Liver (tissue), 9 donors: ENCODE data around the gene HDAC9. TPM values are rescaled to one million over a fixed set of nuclear protein-coding genes. Genes with fewer than 3 reads are reported as not detected.

Source experiments
- DNase-seq: peaks from one replicate; pipeline ENCODE4 v3.0.0-alpha.2; 2017; ENCODE audit warnings: low spot score
- H3K27ac ChIP-seq, 2 donors: one replicate each; pipeline ENCODE4 v1.7.0; 2013; ENCODE audit warnings: inconsistent platforms in 2 of 2, low read length in 2 of 2, control low read depth in 1 of 2, low read depth in 1 of 2, mild to moderate bottlenecking in 1 of 2
- H3K27me3 ChIP-seq, 4 donors: one replicate each; pipeline versions ENCODE4 v1.6.1 to v1.7.0; 2013; ENCODE audit warnings: low read length in 3 of 4, inconsistent platforms in 1 of 4, mild to moderate bottlenecking in 1 of 4, moderate library complexity in 1 of 4; ENCODE audit not compliant: control insufficient read depth in 4 of 4, insufficient read depth in 4 of 4
- H3K36me3 ChIP-seq, 4 donors: one replicate each; pipeline versions ENCODE4 v1.6.1 to v1.7.0; 2013; ENCODE audit warnings: low read length in 3 of 4, mild to moderate bottlenecking in 3 of 4, low read depth in 1 of 4, moderate library complexity in 1 of 4; ENCODE audit not compliant: control insufficient read depth in 4 of 4, insufficient read depth in 3 of 4
- H3K4me1 ChIP-seq, 4 donors: one replicate each; pipeline versions ENCODE4 v1.6.1 to v1.7.0; 2013; ENCODE audit warnings: low read length in 3 of 4, mild to moderate bottlenecking in 3 of 4, moderate library complexity in 1 of 4; ENCODE audit not compliant: control insufficient read depth in 4 of 4, insufficient read depth in 4 of 4
- H3K4me3 ChIP-seq, 3 donors: one replicate each; pipeline versions ENCODE4 v1.6.1 to v1.7.0; 2013; ENCODE audit warnings: low read length in 3 of 3, control low read depth in 1 of 3, low read depth in 1 of 3, mild to moderate bottlenecking in 1 of 3
- H3K9ac ChIP-seq, 2 donors: one replicate each; pipeline ENCODE4 v1.7.0; 2013; ENCODE audit warnings: low read length in 2 of 2, mild to moderate bottlenecking in 2 of 2, moderate library complexity in 2 of 2, control low read depth in 1 of 2, low read depth in 1 of 2
- H3K9me3 ChIP-seq, 4 donors: one replicate each; pipeline versions ENCODE4 v1.6.1 to v1.7.0; 2013; ENCODE audit warnings: low read length in 3 of 4; ENCODE audit not compliant: control insufficient read depth in 4 of 4
- ATF3 ChIP-seq: IDR thresholded peaks from 2 replicates; pipeline ENCODE4 v1.6.1; 2016; ENCODE audit warnings: antibody characterized with exemption
- CTCF ChIP-seq: fragments of 150-350 bp; IDR thresholded peaks from 2 replicates; pipeline ENCODE4 v1.5.1; 2017; ENCODE audit warnings: improper control_type of control experiment, low read depth, low read length; ENCODE audit not compliant: missing input control
- EGR1 ChIP-seq, 2 donors: IDR thresholded peaks; 2 replicates each; pipeline ENCODE4 v1.6.1; 2016 to 2018; ENCODE audit warnings: antibody characterized with exemption in 2 of 2, low read depth in 2 of 2
- FOXA1 ChIP-seq: IDR thresholded peaks from 2 replicates; pipeline ENCODE4 v1.6.1; 2016; ENCODE audit warnings: antibody characterized with exemption
- FOXA2 ChIP-seq: IDR thresholded peaks from 2 replicates; pipeline ENCODE4 v1.6.1; 2016; ENCODE audit warnings: antibody characterized with exemption
- GABPA ChIP-seq, 2 donors: IDR thresholded peaks in 1 of 2; conservative IDR thresholded peaks in 1 of 2; 2 replicates each; pipeline ENCODE4 v1.6.1; 2016; ENCODE audit warnings: antibody characterized with exemption in 2 of 2, mild to moderate bottlenecking in 1 of 2, moderate library complexity in 1 of 2
- HNF4A ChIP-seq, 2 donors: conservative IDR thresholded peaks; 2 replicates each; pipeline ENCODE4 v1.6.1; 2016; ENCODE audit warnings: antibody characterized with exemption in 2 of 2, mild to moderate bottlenecking in 2 of 2
- HNF4G ChIP-seq: IDR thresholded peaks from 2 replicates; pipeline ENCODE4 v1.6.1; 2016; ENCODE audit warnings: antibody characterized with exemption
- JUND ChIP-seq, 2 donors: IDR thresholded peaks; 2 replicates each; pipeline ENCODE4 v1.6.1; 2016; ENCODE audit warnings: antibody characterized with exemption in 2 of 2
- MAX ChIP-seq: IDR thresholded peaks from 2 replicates; pipeline ENCODE4 v1.6.1; 2016; ENCODE audit warnings: antibody characterized with exemption
- RAD21 ChIP-seq, 2 donors: IDR thresholded peaks; 2 replicates each; pipeline ENCODE4 v1.6.1; 2016; ENCODE audit warnings: antibody characterized with exemption in 2 of 2, mild to moderate bottlenecking in 2 of 2
- REST ChIP-seq: IDR thresholded peaks from 2 replicates; pipeline ENCODE4 v1.6.1; 2016; ENCODE audit warnings: antibody characterized with exemption, mild to moderate bottlenecking
- RXRA ChIP-seq, 2 donors: IDR thresholded peaks; 2 replicates each; pipeline ENCODE4 v1.6.1; 2017 to 2018; ENCODE audit warnings: antibody characterized with exemption in 2 of 2, mild to moderate bottlenecking in 1 of 2
- SP1 ChIP-seq: IDR thresholded peaks from 2 replicates; pipeline ENCODE4 v1.6.1; 2018; ENCODE audit warnings: antibody characterized with exemption, mild to moderate bottlenecking
- TAF1 ChIP-seq: conservative IDR thresholded peaks from 2 replicates; pipeline ENCODE4 v1.6.1; 2016; ENCODE audit warnings: antibody characterized with exemption, mild to moderate bottlenecking
- YY1 ChIP-seq: IDR thresholded peaks from 2 replicates; pipeline ENCODE4 v1.6.1; 2016; ENCODE audit warnings: antibody characterized with exemption, mild to moderate bottlenecking
- ZBTB33 ChIP-seq: IDR thresholded peaks from 2 replicates; pipeline ENCODE4 v1.6.1; 2016; ENCODE audit warnings: antibody characterized with exemption
- WGBS: extraction: QIAGEN DNeasy Blood & Tissue Kit; methylation state at CpG from one replicate; pipeline ENCODE4 v1.1.7; 2013; 5-methylcytosine and 5-hydroxymethylcytosine counted together
- polyA plus RNA-seq, 2 donors: library from polyadenylated mRNA; stranded (reverse) in 1 of 2; unstranded in 1 of 2; fragments of 200-250 nt in 1 of 2; fragments of >200 nt in 1 of 2; fragmentation: Nextera tagmentation in 1 of 2; extraction: Ambion mirVana in 1 of 2; gene quantifications; one replicate each; pipeline versions ENCODE4 v1.2.1 to v1.2.3, GENCODE V29; 2013 to 2015
- total RNA-seq, 2 donors: library from RNA; depleted of rRNA; stranded (reverse); fragments of >200 nt; gene quantifications; one replicate each; pipeline ENCODE4 v1.2.3, GENCODE V29; 2014
- donor health status: healthy.
- donor health status: healthy.
- donor health status: healthy.
- donor health status: healthy.
- donor health status: healthy.

The HDAC9 gene
- total and polyA plus RNA-seq, 4 donors, result 1.0 to 10.1 (median 2.3) TPM

GRCh38 chr7:18648849-18649758, 153.6 kb downstream of the HDAC9 start:
- H3K36me3 ChIP-seq, result no peaks in the 10 kb centered on the region
- H3K4me1 ChIP-seq, result no peaks in the 10 kb centered on the region
- no peak overlapping the region for H3K27ac ChIP-seq
- no peaks in the 10 kb centered on the region for H3K9me3 ChIP-seq
- H3K9ac ChIP-seq, result no peak overlapping the region
- no peak for DNase-seq
- no peak overlapping the region for H3K4me3 ChIP-seq
- 84% methylated on average over 9 of the region's 9 CpGs for WGBS
- H3K27me3 ChIP-seq, result no peaks in the 10 kb centered on the region
- TF ChIP-seq EGR1 (IDR thresholded peaks at IDR 0.05; ENCODE audit: low read depth in 2 of 2) (no peak), ATF3 (no peak), CTCF (no peak), FOXA2 (no peak), FOXA1 (no peak), GABPA (IDR thresholded peaks at IDR 0.05 in 1 of 2, conservative IDR thresholded peaks at IDR 0.05 in 1 of 2) (no peak), RXRA (IDR thresholded peaks at IDR 0.05) (no peak)

- H3K9me3 ChIP-seq, result no peaks in the 10 kb centered on the region
- no peak overlapping the region for H3K4me3 ChIP-seq
- H3K4me1 ChIP-seq, result peaks cover 0 to 2% (median 0%) of the 10 kb centered on the region in 4 donors
- WGBS, result 78% methylated on average over 2 of the region's 2 CpGs
- no peaks in the 10 kb centered on the region for H3K36me3 ChIP-seq
- TF ChIP-seq GABPA (IDR thresholded peaks at IDR 0.05 in 1 of 2, conservative IDR thresholded peaks at IDR 0.05 in 1 of 2), result no peak
- TF ChIP-seq RAD21 (IDR thresholded peaks at IDR 0.05), result no peak
- TF ChIP-seq RXRA (IDR thresholded peaks at IDR 0.05), result no peak
- no peak for TF ChIP-seq REST
- TF ChIP-seq CTCF, result no peak
- no peak for TF ChIP-seq MAX
- no peak for TF ChIP-seq TAF1
- TF ChIP-seq ATF3, result no peak
- no peak for TF ChIP-seq FOXA1
- TF ChIP-seq HNF4A (conservative IDR thresholded peaks at IDR 0.05), result no peak
- TF ChIP-seq EGR1 (IDR thresholded peaks at IDR 0.05; ENCODE audit: low read depth in 2 of 2), result no peak
- no peak for TF ChIP-seq ZBTB33
- TF ChIP-seq YY1, result no peak
- TF ChIP-seq FOXA2, result no peak
- TF ChIP-seq SP1, result no peak
- TF ChIP-seq JUND (IDR thresholded peaks at IDR 0.05), result no peak
- no peak for TF ChIP-seq HNF4G
- DNase-seq, result no peak
- no peak overlapping the region for H3K9ac ChIP-seq
- no peaks in the 10 kb centered on the region for H3K27me3 ChIP-seq
- no peak overlapping the region for H3K27ac ChIP-seq
Measured at GRCh38 chr7:18653381-18654155, 158.0 kb downstream of the HDAC9 start.
